Left ventricle myocardium inferior (tissue), 1 donor: ENCODE data around the gene MMP10. TPM values are rescaled to one million over a fixed set of nuclear protein-coding genes. Genes with fewer than 3 reads are reported as not detected.
"Not testable (repeated sequence)": the region's sequence is repeated elsewhere in the genome, so short reads cannot be mapped to it uniquely, and the experiment has no call there.

ENCODE experiments used
- DNase-seq: peaks from one replicate; pipeline ENCODE4 v3.0.0-alpha.2; 2020
- H3K27ac ChIP-seq: fragments of 200-600 bp; replicated peaks from 2 replicates; pipeline ENCODE4 v1.8.0; 2021
- H3K27me3 ChIP-seq: fragments of 200-600 bp; 2 replicates; pipeline ENCODE4 v1.8.0; 2021; ENCODE audit warnings: low read depth
- H3K36me3 ChIP-seq: fragments of 200-600 bp; 2 replicates; pipeline ENCODE4 v1.8.0; 2021
- H3K4me1 ChIP-seq: fragments of 200-600 bp; 2 replicates; pipeline ENCODE4 v1.8.0; 2021
- H3K4me3 ChIP-seq: fragments of 200-600 bp; 2 replicates; pipeline ENCODE4 v1.8.0; 2021; ENCODE audit warnings: mild to moderate bottlenecking, moderate library complexity
- H3K9me3 ChIP-seq: fragments of 200-600 bp; replicated peaks from 2 replicates; pipeline ENCODE4 v1.8.0; 2021
- intact Hi-C: fragments of 100-400 bp; cut with micrococcal nuclease; formaldehyde crosslinking; loops from one replicate; pipeline ENCODE4 v1.11.0; 2022
- total RNA-seq: library from RNA; stranded (reverse); fragmentation: NEBNext Ultra II Directional; extraction: Animal tissue kit (Norgen Biotek cat#: 25700); gene quantifications from one replicate; pipeline ENCODE4 v1.2.1, GENCODE V29; 2021
- TF ChIP-seq, protein P1 (sequence below): fragments of 200-600 bp; IDR thresholded peaks from 2 replicates; pipeline ENCODE4 v1.8.0; 2021; ENCODE audit warnings: antibody characterized with exemption, mild to moderate bottlenecking, borderline replicate concordance
- donor health status: DM: no; HTN: yes; CAD: no; lungs with severe emphysema.

Gene MMP10
- total RNA-seq, 1 donor from 2014 or later = not detected

DNA sequence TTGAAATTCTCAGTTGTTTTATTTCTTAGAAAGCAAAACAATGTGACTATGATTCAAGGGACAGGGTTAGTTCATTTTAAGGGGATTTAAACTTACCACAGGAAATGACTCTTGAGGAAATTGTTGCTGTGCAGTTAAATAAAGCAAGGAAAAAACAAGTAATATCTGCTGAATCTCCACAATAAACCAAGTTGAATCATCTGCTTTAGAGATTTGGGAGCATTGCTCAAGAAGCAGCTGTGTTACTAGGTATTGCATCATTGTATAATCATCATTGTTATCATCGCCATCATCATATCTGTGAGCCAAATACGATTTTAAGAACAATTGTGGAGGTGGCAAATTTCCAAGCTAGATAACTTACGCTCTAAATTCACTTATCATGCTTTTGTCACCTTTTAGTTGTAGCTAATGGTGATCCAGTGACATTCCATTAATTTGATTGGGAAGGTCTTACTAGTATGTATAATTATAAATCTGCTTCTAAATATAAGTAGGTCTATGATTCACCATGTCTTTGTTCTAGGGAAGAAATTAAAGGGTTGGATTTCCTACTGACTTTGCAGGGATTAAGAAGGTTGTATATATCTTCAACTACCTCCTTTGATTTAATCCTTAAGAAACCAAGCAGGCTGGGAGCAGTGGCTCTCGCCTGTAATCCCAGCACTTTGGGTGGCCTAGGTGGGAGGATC lies 19.9 kb downstream of the MMP10 start:
- no peak for DNase-seq
- no peak overlapping the region for H3K27ac ChIP-seq
- no peak overlapping the region for H3K4me3 ChIP-seq
- no peaks in the 10 kb centered on the region for H3K27me3 ChIP-seq
- intact Hi-C loops = no loop called here
- no peaks in the 10 kb centered on the region for H3K9me3 ChIP-seq
- TF ChIP-seq, protein P1, sequence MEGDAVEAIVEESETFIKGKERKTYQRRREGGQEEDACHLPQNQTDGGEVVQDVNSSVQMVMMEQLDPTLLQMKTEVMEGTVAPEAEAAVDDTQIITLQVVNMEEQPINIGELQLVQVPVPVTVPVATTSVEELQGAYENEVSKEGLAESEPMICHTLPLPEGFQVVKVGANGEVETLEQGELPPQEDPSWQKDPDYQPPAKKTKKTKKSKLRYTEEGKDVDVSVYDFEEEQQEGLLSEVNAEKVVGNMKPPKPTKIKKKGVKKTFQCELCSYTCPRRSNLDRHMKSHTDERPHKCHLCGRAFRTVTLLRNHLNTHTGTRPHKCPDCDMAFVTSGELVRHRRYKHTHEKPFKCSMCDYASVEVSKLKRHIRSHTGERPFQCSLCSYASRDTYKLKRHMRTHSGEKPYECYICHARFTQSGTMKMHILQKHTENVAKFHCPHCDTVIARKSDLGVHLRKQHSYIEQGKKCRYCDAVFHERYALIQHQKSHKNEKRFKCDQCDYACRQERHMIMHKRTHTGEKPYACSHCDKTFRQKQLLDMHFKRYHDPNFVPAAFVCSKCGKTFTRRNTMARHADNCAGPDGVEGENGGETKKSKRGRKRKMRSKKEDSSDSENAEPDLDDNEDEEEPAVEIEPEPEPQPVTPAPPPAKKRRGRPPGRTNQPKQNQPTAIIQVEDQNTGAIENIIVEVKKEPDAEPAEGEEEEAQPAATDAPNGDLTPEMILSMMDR = no peak
- no peaks in the 10 kb centered on the region for H3K36me3 ChIP-seq
- H3K4me1 ChIP-seq = peaks cover 13% of the 10 kb centered on the region

DNA sequence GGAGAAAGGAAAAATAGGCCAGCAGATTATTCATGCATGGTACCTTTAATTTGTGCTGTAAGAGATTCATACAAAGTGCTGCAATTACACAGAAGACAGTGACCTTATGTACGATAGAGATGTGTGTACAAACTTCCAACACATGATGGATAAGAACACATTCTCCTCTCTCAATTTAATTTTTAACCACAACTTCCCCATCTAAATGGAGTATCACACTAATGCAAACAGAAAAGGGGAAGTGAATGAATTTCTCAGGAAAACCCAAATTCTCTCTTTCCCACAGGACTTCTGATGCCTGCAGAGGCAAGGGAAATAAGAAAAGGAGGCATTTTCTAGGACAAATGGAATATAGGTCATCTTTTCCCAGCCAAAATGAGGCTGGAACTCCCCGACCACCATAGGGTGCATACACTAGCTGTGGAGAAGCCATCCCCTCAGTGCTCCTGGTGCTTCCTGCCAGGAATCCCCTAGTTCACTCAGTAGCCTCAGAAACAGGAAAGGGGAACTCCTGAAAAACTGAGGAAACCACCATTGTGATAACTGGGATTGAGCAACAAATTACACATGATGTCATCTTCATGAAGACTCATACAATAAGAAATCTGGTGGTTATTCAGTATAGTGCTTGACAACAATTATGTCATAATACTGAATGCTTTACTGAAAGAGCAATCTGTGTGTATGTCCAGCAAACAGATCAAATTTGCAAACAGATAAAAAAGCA lies 22.4 kb downstream of the MMP10 start:
- H3K4me1 ChIP-seq = peaks cover 13% of the 10 kb centered on the region
- intact Hi-C loops = no loop called here
- TF ChIP-seq, protein P1 = no peak
- no peak for DNase-seq
- no peaks in the 10 kb centered on the region for H3K27me3 ChIP-seq
- H3K36me3 ChIP-seq = no peaks in the 10 kb centered on the region
- H3K9me3 ChIP-seq = no peaks in the 10 kb centered on the region
- no peak overlapping the region for H3K4me3 ChIP-seq
- H3K27ac ChIP-seq = no peak overlapping the region

DNA sequence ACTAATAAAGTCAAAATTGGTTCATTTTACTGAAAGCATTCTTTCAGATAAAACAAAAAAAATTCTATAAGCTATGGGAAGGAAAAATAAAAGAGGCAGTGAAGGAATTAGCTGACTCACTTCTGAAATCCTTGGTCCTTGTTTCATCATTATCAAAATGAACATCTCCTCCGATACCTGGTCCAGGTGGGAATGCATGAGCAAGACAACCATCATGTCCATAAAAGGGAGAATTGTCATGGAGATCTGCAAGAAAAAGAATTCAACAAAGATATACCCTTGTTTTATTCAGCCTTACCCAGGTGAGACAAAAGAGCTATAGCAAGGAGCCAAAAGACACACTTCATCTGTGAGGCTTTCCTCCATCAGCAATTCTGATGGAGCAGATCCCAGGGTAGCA lies 27.2 kb downstream of the MMP10 start:
- Histone ChIP-seq H3K4me1 (peaks cover 4% of the 10 kb centered on the region), H3K36me3 (no peaks in the 10 kb centered on the region), H3K27ac (no peak overlapping the region), H3K27me3 (peaks cover 4% of the 10 kb centered on the region), H3K4me3 (no peak overlapping the region), H3K9me3 (peaks cover 9% of the 10 kb centered on the region)
- no peak for DNase-seq
- intact Hi-C loops = no loop called here
- TF ChIP-seq, protein P1 = no peak

DNA sequence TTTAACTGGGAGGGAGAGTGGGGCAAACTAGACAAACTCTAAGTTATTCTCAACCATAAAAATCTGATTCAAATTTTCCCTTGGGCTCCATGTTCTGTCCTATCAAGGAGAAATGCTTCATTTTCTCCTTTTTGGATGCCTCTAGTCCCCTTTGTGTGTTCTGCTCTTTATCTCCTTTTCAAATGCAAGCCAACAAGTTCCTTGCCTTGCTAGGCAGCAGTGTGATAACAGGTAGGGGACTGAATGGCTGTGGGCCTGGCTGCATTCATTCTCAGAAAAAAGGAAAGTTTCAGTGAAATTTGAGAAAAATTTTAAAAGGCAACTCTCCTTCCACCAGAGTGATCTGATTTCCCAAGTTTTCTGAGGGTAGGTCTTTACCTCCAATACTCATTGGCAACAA lies 28.8 kb downstream of the MMP10 start:
- TF ChIP-seq, protein P1 = no peak
- no peak overlapping the region for H3K4me3 ChIP-seq
- intact Hi-C loops = no loop called here
- peaks cover 4% of the 10 kb centered on the region for H3K27me3 ChIP-seq
- DNase-seq = no peak
- peaks cover 21% of the 10 kb centered on the region for H3K9me3 ChIP-seq
- no peaks in the 10 kb centered on the region for H3K4me1 ChIP-seq
- no peak overlapping the region for H3K27ac ChIP-seq
- no peaks in the 10 kb centered on the region for H3K36me3 ChIP-seq

DNA sequence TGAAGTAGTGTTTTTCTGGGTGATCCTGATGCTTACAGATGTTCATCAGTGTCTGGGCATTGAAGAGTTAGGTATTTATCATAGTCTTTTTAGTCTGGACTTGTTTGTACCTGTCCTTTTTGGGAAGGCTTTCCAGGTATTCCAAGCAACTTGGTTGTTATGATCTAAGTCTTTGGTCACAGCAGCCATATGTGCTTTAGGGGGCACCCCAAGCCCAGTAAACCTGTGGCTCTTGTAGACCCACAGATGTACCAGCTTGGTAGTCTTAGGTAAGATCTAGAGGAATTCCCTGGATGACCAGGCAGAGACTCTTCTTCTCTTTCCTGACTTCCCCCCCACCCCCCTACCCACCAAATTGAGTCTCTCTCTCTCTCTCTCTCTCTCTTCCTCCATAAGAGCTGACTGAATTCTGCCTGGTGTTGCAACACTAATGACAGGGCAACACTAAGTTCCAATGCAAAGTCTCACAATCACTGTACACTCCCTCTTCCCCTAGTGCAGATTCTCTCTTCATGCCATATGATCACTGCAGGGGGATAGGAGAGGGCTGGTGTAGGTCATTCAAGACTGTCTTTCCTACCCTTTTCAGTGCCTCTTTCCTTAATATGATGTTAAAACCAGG lies 31.2 kb downstream of the MMP10 start:
- Histone ChIP-seq H3K4me3 (no peak overlapping the region), H3K9me3 (peaks cover 21% of the 10 kb centered on the region), H3K4me1 (no peaks in the 10 kb centered on the region), H3K27ac (no peak overlapping the region), H3K27me3 (peaks cover 4% of the 10 kb centered on the region), H3K36me3 (no peaks in the 10 kb centered on the region)
- DNase-seq = no peak
- TF ChIP-seq, protein P1 = no peak
- intact Hi-C loops = no loop called here

DNA sequence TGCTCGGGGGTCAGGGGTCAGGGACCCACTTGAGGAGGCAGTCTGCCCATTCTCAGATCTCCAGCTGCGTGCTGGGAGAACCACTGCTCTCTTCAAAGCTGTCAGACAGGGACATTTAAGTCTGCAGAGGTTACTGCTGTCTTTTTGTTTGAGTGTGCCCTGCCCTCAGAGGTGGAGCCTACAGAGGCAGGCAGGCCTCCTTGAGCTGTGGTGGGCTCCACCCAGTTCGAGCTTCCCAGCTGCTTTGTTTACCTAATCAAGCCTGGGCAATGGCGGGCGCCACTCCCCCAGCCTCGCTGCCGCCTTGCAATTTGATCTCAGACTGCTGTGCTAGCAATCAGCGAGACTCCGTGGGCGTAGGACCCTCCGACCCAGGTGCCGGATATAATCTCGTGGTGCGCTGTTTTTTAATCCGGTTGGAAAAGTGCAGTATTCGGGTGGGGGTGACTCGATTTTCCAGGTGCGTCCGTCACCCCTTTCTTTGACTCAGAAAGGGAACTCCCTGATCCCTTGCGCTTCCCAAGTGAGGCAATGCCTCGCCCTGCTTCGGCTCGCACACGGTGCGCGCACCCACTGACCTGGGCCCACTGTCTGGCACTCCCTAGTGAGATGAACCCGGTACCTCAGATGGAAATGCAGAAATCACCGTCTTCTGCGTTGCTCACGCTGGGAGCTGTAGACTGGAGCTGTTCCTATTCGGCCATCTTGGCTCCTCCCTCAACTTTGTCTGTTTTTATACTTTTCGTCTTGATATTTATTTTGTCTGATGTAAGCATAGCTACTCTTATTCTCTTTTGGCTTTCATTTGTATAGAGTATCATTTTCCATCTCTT lies 33.5 kb downstream of the MMP10 start:
- intact Hi-C loops, H3K36me3 ChIP-seq, H3K27me3 ChIP-seq, H3K4me3 ChIP-seq, H3K4me1 ChIP-seq, H3K27ac ChIP-seq, DNase-seq: not testable (repeated sequence)
- H3K9me3 ChIP-seq = peaks cover 21% of the 10 kb centered on the region
